Adrenal gland (tissue), 12 donors: ENCODE results near the gene LRP1B. TPM values are rescaled to one million over a fixed set of nuclear protein-coding genes. Genes with fewer than 3 reads are reported as not detected.

Experiments used
- DNase-seq, 7 donors: peaks; one replicate each; pipeline ENCODE4 v3.0.0-alpha.2; 2019 to 2020
- H3K27ac ChIP-seq, 5 donors: fragments of 200-600 bp; sonication (generic) in 4 of 5; 1 replicate in 3 of 5; 2 replicates in 2 of 5; pipeline versions ENCODE4 v1.5.1 to v1.8.0; 2016 to 2020; ENCODE audit warnings: mild to moderate bottlenecking in 1 of 5
- H3K27me3 ChIP-seq: fragments of 200-600 bp; 2 replicates; pipeline ENCODE4 v1.8.0; 2021
- H3K36me3 ChIP-seq, 2 donors: fragments of 200-600 bp; replicated peaks in 1 of 2; 1 replicate in 1 of 2; 2 replicates in 1 of 2; pipeline versions ENCODE4 v1.5.1 to v1.8.0; 2018 to 2022
- H3K4me1 ChIP-seq, 2 donors: fragments of 200-600 bp; replicated peaks in 1 of 2; 1 replicate in 1 of 2; 2 replicates in 1 of 2; pipeline versions ENCODE4 v1.5.1 to v1.8.0; 2018 to 2021
- H3K4me3 ChIP-seq, 4 donors: fragments of 200-600 bp; sonication (generic) in 3 of 4; one replicate each; pipeline ENCODE4 v1.5.1; 2016 to 2018
- H3K9me3 ChIP-seq, 3 donors: fragments of 200-600 bp; sonication (generic) in 1 of 3; replicated peaks in 1 of 3; 1 replicate in 2 of 3; 2 replicates in 1 of 3; pipeline versions ENCODE4 v1.5.1 to v1.8.0; 2016 to 2021
- POLR2A ChIP-seq, 2 donors: fragments of 450-650 bp; IDR thresholded peaks; one replicate each; pipeline ENCODE4 v1.6.1; 2017; ENCODE audit warnings: antibody characterized with exemption in 2 of 2, mild to moderate bottlenecking in 2 of 2, moderate library complexity in 1 of 2
- WGBS, 4 donors: extraction: QIAGEN DNeasy Blood & Tissue Kit in 2 of 4; methylation state at CpG; one replicate each; pipeline versions ENCODE4 v1.1.5 to v1.1.7; 2013 to 2017; 5-methylcytosine and 5-hydroxymethylcytosine counted together
- intact Hi-C, 2 donors: fragments of 100-400 bp; cut with DNase I; formaldehyde crosslinking; loops; one replicate each; pipeline versions ENCODE4 v1.14.1 to v1.15.0; 2022 to 2023
- polyA plus RNA-seq, 3 donors: library from polyadenylated mRNA; stranded (reverse); fragments of 200-250 nt in 2 of 3; fragments of 350-450 nt in 1 of 3; fragmentation: Illumina TruSeq in 1 of 3; extraction: RNeasy Lipid Tissue Mini Kit (QIAGEN cat#74804) in 1 of 3; gene quantifications; one replicate each; pipeline ENCODE4 v1.2.3, GENCODE V29; 2013 to 2014
- total RNA-seq, 9 donors: library from RNA; depleted of rRNA in 4 of 9; stranded (reverse); fragments of >200 nt in 4 of 9; fragments of 120-200 nt in 1 of 9; fragmentation: NEBNext Ultra II Directional in 1 of 9; extraction: Animal tissue kit (Norgen Biotek cat#: 25700) in 1 of 9; gene quantifications; one replicate each; pipeline versions ENCODE4 v1.1.0 to v1.2.4, GENCODE V29; 2013 to 2023
- TF ChIP-seq, protein P1 (sequence below), 6 experiments: fragments of 450-650 bp in 4 of 6; fragments of 200-600 bp in 2 of 6; sonication (generic) in 1 of 6; IDR thresholded peaks; 1 replicate in 5 of 6; 2 replicates in 1 of 6; pipeline versions ENCODE4 v1.5.1 to v1.8.0; 2016 to 2021; ENCODE audit warnings: antibody characterized with exemption in 6 of 6, mild to moderate bottlenecking in 2 of 6, moderate library complexity in 1 of 6
- donor health status: healthy with polysubstance abuse.
- donor health status: Bipolar disorder and iron deficiency.
- donor health status: DM: yes; HTN: yes; CAD: no.
- donor health status: DM: no; HTN: no; CAD: no.
- donor health status: DM: no; HTN: no; CAD: no.
- donor health status: DM: yes; HTN: yes; CAD: no.

Gene LRP1B
- total and polyA plus RNA-seq, 12 donors = 0.84 to 5.4 (median 2.1) TPM

DNA sequence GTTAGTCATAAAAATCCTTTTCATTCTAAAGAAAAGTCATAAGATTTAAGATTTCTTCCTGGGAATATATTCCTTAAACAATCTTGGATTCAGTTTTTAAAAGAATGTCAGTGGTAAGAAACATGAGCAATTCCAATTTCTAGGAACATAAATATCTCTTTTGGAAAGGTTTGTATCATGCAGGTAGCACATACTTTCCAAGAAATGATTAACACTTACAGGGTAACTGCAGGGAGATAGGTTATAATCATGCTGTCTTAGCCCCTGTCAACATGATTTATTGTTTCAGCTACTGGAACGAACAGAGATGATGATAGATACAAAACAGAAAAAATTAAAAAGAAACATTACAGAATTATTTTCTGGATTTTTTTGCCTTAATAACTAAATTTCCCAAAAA, 1537.7 kb downstream of the LRP1B start:
- intact Hi-C loops = no loop called here
- Histone ChIP-seq H3K27ac (no peak overlapping the region), H3K9me3 (no peaks in the 10 kb centered on the region), H3K4me1 (no peaks in the 10 kb centered on the region), H3K4me3 (no peak overlapping the region), H3K36me3 (no peaks in the 10 kb centered on the region), H3K27me3 (no peaks in the 10 kb centered on the region)
- TF ChIP-seq, protein P1, sequence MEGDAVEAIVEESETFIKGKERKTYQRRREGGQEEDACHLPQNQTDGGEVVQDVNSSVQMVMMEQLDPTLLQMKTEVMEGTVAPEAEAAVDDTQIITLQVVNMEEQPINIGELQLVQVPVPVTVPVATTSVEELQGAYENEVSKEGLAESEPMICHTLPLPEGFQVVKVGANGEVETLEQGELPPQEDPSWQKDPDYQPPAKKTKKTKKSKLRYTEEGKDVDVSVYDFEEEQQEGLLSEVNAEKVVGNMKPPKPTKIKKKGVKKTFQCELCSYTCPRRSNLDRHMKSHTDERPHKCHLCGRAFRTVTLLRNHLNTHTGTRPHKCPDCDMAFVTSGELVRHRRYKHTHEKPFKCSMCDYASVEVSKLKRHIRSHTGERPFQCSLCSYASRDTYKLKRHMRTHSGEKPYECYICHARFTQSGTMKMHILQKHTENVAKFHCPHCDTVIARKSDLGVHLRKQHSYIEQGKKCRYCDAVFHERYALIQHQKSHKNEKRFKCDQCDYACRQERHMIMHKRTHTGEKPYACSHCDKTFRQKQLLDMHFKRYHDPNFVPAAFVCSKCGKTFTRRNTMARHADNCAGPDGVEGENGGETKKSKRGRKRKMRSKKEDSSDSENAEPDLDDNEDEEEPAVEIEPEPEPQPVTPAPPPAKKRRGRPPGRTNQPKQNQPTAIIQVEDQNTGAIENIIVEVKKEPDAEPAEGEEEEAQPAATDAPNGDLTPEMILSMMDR (IDR thresholded peaks at IDR 0.05) = no peak
- TF ChIP-seq POLR2A (IDR thresholded peaks at IDR 0.05) = no peak
- 16 to 25% (median 19%) methylated on average over 1 of the region's 1 CpG for WGBS, 4 donors
- no peak for DNase-seq

DNA sequence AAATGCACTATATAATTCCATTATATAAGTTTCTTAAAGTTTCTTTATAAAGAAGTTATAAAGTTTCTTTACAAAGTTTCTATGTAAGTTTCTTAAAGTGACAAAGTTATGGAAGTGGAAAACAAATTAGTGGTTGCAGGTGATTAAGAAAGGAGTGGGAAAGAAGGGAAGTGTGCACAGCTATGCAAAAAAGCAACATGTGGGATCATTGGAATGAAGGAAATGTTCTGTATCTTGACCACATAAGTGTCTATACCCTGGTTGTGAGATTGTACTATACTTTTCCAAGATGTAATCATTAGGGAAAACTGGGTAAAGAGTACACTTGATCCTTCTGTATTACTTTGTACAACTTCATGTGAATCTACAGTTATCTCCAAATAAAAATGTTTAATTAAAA, 1541.1 kb downstream of the LRP1B start:
- no peak for DNase-seq
- TF ChIP-seq POLR2A (IDR thresholded peaks at IDR 0.05) = no peak
- TF ChIP-seq, protein P1 (IDR thresholded peaks at IDR 0.05) = no peak
- Histone ChIP-seq H3K9me3 (no peaks in the 10 kb centered on the region), H3K27ac (no peak overlapping the region), H3K27me3 (no peaks in the 10 kb centered on the region), H3K36me3 (no peaks in the 10 kb centered on the region), H3K4me3 (no peak overlapping the region), H3K4me1 (no peaks in the 10 kb centered on the region)
- intact Hi-C loops = no loop called here

DNA sequence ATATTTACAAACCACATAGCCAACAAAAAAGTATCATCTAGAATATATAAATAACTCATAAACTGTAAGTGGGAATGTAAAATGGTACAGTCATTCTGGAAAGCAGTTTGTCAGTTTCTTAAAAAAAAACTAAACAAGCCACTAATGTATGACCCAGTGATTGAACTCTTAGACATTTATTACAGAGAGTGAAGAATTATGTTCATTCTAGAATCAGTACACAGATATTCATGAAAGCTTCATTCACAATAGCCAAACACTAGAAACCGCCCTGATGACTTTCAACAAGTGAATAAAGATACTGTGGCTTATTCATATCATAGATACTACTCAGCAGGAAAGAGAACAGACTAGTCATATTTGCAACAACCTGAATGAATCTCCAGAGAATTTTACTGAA, 1541.5 kb downstream of the LRP1B start:
- no peaks in the 10 kb centered on the region for H3K9me3 ChIP-seq
- intact Hi-C loops = no loop called here
- H3K4me3 ChIP-seq = no peak overlapping the region
- H3K27me3 ChIP-seq = no peaks in the 10 kb centered on the region
- no peaks in the 10 kb centered on the region for H3K36me3 ChIP-seq
- TF ChIP-seq, protein P1 (IDR thresholded peaks at IDR 0.05) = no peak
- TF ChIP-seq POLR2A (IDR thresholded peaks at IDR 0.05) = no peak
- DNase-seq = no peak
- no peak overlapping the region for H3K27ac ChIP-seq
- WGBS, 4 donors = 75 to 85% (median 83%) methylated on average over 1 of the region's 1 CpG
- H3K4me1 ChIP-seq = no peaks in the 10 kb centered on the region

DNA sequence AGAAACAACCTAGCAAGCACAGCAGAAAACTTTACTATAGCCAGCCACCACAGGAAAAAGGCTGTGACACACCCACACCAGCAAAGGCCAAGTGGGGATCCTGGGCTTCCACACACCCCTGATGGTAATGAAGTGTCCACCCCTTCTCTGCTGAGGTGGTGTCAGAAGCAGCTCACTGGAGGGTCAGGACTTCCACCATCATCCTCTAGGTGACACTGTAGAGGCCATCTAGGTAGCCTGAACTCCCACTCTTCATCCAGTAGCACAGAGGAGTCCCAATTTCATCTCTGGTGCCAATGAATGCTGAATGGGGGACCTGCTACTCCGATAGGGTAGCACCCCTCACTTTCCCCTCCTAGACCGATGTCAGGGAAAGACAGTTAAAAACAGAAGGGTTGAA, 1544.4 kb downstream of the LRP1B start:
- WGBS, 4 donors = 80 to 90% (median 86%) methylated on average over 2 of the region's 2 CpGs
- Histone ChIP-seq H3K4me3 (no peak overlapping the region), H3K9me3 (no peaks in the 10 kb centered on the region), H3K27ac (no peak overlapping the region), H3K36me3 (no peaks in the 10 kb centered on the region), H3K27me3 (no peaks in the 10 kb centered on the region), H3K4me1 (no peaks in the 10 kb centered on the region)
- intact Hi-C loops = no loop called here
- TF ChIP-seq, protein P1 (IDR thresholded peaks at IDR 0.05) = peak in 4 of 6 experiments; percentile 8 to 23 (median 19)
- no peak for TF ChIP-seq POLR2A (IDR thresholded peaks at IDR 0.05)
- DNase-seq = peak in 2 of 7 donors; percentile 4 to 22
